K562 (cell line): ENCODE measurements around the gene CALCOCO2. TPM values are rescaled to one million over a fixed set of nuclear protein-coding genes. Genes with fewer than 3 reads are reported as not detected.

Experiments used
- CSDE1 ChIP-seq, 2 experiments: fragments of 450-650 bp; IDR thresholded peaks; 2 replicates each; pipeline ENCODE4 v1.6.1; 2016; ENCODE audit warnings: mild to moderate bottlenecking in 1 of 2
- FOXA3 ChIP-seq, 2 experiments: fragments of 450-650 bp in 1 of 2; sonication (generic) in 1 of 2; formaldehyde crosslinking; IDR thresholded peaks in 1 of 2; conservative IDR thresholded peaks in 1 of 2; 2 replicates each; pipeline versions ENCODE4 v1.4.0 to v1.8.0; 2020 to 2022; ENCODE audit warnings: mild to moderate bottlenecking in 2 of 2, missing genetic modification reagents in 1 of 2
- HDAC3 ChIP-seq: fragments of 450-650 bp; IDR thresholded peaks from 2 replicates; pipeline ENCODE4 v1.6.1; 2018; ENCODE audit warnings: borderline replicate concordance, mild to moderate bottlenecking, moderate library complexity; ENCODE audit not compliant: partially characterized antibody
- HDAC6 ChIP-seq: IDR thresholded peaks from 2 replicates; pipeline ENCODE4 v1.6.1; 2012; ENCODE audit warnings: low read depth, mild to moderate bottlenecking, control low read depth, inconsistent platforms, low read length, moderate library complexity
- HDGF ChIP-seq: fragments of 450-650 bp; IDR thresholded peaks from 2 replicates; pipeline ENCODE4 v1.6.1; 2016
- HNRNPLL ChIP-seq: fragments of 200-400 bp; formaldehyde crosslinking; IDR thresholded peaks from 2 replicates; pipeline ENCODE4 v1.6.1; 2017; ENCODE audit warnings: low read length, low read depth, mild to moderate bottlenecking; ENCODE audit not compliant: poor library complexity, severe bottlenecking
- HNRNPUL1 ChIP-seq: fragments of 200-400 bp; formaldehyde crosslinking; IDR thresholded peaks from 2 replicates; pipeline ENCODE4 v1.6.1; 2017; ENCODE audit warnings: low read length
- MAZ ChIP-seq, 2 experiments: fragments of 450-650 bp in 1 of 2; sonication (generic) in 1 of 2; formaldehyde crosslinking; IDR thresholded peaks in 1 of 2; conservative IDR thresholded peaks in 1 of 2; 2 replicates each; pipeline versions ENCODE4 v1.4.0 to v1.5.0; 2020; ENCODE audit warnings: mild to moderate bottlenecking in 1 of 2, missing genetic modification reagents in 1 of 2
- PHF21A ChIP-seq: fragments of 450-650 bp; IDR thresholded peaks from 2 replicates; pipeline ENCODE4 v1.6.1; 2017; ENCODE audit warnings: low read depth, borderline replicate concordance
- SMARCE1 ChIP-seq: fragments of 450-650 bp; IDR thresholded peaks from 2 replicates; pipeline ENCODE4 v1.7.1; 2016; ENCODE audit warnings: mild to moderate bottlenecking
- SRSF1 ChIP-seq: fragments of 200-400 bp; formaldehyde crosslinking; IDR thresholded peaks from 2 replicates; pipeline ENCODE4 v1.6.1; 2017; ENCODE audit warnings: mild to moderate bottlenecking, low read depth, low read length, moderate library complexity
- ZBTB1 ChIP-seq: sonication (generic); formaldehyde crosslinking; IDR thresholded peaks from 2 replicates; pipeline ENCODE4 v1.8.1; 2023; ENCODE audit warnings: missing genetic modification reagents, low read depth, mild to moderate bottlenecking, borderline replicate concordance
- ZNF146 ChIP-seq: IDR thresholded peaks from one replicate; pipeline ENCODE4 v1.6.1; 2018; ENCODE audit warnings: missing compliant biosample characterization; ENCODE audit not compliant: unreplicated experiment
- ZNF384 ChIP-seq: IDR thresholded peaks from 2 replicates; pipeline ENCODE4 v1.6.1; 2012; ENCODE audit warnings: low read depth, low read length, improper control_type of control experiment
- ZNF408 ChIP-seq: fragments of 250-450 bp; sonication (Bioruptor Pico); IDR thresholded peaks from 2 replicates; pipeline ENCODE4 v1.4.0; 2020; ENCODE audit warnings: low read depth, mild to moderate bottlenecking, moderate library complexity
- polyA plus RNA-seq, 8 experiments: library from polyadenylated mRNA; depleted of rRNA in 4 of 8; stranded (reverse) in 5 of 8; unstranded in 3 of 8; fragments of >200 nt; fragmentation: Nextera tagmentation in 2 of 8; fragmentation: Illumina TruSeq in 1 of 8; extraction: Ambion mirVana in 2 of 8; extraction: Trizol in 1 of 8; gene quantifications; 2 replicates each; pipeline versions ENCODE4 v1.2.1 to v1.2.3, GENCODE V29; 2011 to 2014; ENCODE audit warnings: inconsistent platforms in 1 of 8, missing spikeins in 1 of 8
- total RNA-seq, 7 experiments: library from RNA; depleted of rRNA in 6 of 7; stranded (reverse); fragments of >200 nt in 6 of 7; fragmentation: Illumina TruSeq in 2 of 7; extraction: Trizol in 2 of 7; gene quantifications; 2 replicates each; pipeline versions ENCODE4 v1.2.1 to v1.2.3, GENCODE V29; 2011 to 2021; ENCODE audit warnings: low replicate concordance in 1 of 7
- TF ChIP-seq, protein P1 (sequence below): fragments of 450-650 bp; IDR thresholded peaks from 2 replicates; pipeline ENCODE4 v1.6.1; 2016; ENCODE audit warnings: mild to moderate bottlenecking, moderate library complexity

CALCOCO2 gene
- total and polyA plus RNA-seq, 9 of the 15 experiments (the other 6 are each of a cell fraction or from before 2014, with no cell fraction given) = 24.1 to 87.3 (median 67.5) TPM

DNA sequence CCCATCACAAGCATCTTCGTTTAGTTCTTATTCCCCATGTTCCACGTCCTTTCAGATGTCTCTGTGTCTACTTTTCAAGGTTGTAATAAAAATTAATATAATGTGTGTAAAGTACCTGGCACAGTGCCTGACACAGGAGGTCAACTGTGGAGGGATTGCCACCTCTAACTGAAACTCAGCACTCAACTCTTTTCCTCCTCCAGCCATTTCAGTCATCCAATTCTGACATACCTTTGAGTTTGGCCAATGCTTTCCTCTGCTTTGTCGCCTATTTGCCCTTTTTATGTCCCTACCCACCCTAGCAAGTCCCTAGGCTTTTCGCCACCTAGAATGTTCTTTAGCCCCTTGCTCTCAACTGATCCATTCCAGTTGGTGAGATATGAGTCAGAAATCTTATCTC is 78.9 kb downstream of the CALCOCO2 start (continued):
- TF ChIP-seq, protein P1, sequence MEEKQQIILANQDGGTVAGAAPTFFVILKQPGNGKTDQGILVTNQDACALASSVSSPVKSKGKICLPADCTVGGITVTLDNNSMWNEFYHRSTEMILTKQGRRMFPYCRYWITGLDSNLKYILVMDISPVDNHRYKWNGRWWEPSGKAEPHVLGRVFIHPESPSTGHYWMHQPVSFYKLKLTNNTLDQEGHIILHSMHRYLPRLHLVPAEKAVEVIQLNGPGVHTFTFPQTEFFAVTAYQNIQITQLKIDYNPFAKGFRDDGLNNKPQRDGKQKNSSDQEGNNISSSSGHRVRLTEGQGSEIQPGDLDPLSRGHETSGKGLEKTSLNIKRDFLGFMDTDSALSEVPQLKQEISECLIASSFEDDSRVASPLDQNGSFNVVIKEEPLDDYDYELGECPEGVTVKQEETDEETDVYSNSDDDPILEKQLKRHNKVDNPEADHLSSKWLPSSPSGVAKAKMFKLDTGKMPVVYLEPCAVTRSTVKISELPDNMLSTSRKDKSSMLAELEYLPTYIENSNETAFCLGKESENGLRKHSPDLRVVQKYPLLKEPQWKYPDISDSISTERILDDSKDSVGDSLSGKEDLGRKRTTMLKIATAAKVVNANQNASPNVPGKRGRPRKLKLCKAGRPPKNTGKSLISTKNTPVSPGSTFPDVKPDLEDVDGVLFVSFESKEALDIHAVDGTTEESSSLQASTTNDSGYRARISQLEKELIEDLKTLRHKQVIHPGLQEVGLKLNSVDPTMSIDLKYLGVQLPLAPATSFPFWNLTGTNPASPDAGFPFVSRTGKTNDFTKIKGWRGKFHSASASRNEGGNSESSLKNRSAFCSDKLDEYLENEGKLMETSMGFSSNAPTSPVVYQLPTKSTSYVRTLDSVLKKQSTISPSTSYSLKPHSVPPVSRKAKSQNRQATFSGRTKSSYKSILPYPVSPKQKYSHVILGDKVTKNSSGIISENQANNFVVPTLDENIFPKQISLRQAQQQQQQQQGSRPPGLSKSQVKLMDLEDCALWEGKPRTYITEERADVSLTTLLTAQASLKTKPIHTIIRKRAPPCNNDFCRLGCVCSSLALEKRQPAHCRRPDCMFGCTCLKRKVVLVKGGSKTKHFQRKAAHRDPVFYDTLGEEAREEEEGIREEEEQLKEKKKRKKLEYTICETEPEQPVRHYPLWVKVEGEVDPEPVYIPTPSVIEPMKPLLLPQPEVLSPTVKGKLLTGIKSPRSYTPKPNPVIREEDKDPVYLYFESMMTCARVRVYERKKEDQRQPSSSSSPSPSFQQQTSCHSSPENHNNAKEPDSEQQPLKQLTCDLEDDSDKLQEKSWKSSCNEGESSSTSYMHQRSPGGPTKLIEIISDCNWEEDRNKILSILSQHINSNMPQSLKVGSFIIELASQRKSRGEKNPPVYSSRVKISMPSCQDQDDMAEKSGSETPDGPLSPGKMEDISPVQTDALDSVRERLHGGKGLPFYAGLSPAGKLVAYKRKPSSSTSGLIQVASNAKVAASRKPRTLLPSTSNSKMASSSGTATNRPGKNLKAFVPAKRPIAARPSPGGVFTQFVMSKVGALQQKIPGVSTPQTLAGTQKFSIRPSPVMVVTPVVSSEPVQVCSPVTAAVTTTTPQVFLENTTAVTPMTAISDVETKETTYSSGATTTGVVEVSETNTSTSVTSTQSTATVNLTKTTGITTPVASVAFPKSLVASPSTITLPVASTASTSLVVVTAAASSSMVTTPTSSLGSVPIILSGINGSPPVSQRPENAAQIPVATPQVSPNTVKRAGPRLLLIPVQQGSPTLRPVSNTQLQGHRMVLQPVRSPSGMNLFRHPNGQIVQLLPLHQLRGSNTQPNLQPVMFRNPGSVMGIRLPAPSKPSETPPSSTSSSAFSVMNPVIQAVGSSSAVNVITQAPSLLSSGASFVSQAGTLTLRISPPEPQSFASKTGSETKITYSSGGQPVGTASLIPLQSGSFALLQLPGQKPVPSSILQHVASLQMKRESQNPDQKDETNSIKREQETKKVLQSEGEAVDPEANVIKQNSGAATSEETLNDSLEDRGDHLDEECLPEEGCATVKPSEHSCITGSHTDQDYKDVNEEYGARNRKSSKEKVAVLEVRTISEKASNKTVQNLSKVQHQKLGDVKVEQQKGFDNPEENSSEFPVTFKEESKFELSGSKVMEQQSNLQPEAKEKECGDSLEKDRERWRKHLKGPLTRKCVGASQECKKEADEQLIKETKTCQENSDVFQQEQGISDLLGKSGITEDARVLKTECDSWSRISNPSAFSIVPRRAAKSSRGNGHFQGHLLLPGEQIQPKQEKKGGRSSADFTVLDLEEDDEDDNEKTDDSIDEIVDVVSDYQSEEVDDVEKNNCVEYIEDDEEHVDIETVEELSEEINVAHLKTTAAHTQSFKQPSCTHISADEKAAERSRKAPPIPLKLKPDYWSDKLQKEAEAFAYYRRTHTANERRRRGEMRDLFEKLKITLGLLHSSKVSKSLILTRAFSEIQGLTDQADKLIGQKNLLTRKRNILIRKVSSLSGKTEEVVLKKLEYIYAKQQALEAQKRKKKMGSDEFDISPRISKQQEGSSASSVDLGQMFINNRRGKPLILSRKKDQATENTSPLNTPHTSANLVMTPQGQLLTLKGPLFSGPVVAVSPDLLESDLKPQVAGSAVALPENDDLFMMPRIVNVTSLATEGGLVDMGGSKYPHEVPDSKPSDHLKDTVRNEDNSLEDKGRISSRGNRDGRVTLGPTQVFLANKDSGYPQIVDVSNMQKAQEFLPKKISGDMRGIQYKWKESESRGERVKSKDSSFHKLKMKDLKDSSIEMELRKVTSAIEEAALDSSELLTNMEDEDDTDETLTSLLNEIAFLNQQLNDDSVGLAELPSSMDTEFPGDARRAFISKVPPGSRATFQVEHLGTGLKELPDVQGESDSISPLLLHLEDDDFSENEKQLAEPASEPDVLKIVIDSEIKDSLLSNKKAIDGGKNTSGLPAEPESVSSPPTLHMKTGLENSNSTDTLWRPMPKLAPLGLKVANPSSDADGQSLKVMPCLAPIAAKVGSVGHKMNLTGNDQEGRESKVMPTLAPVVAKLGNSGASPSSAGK = no peak
- TF ChIP-seq ZNF408 (CRISPR knock-in tag) (no peak), MAZ (CRISPR knock-in tag; conservative IDR thresholded peaks at IDR 0.05 in 1 of 2, IDR thresholded peaks at IDR 0.05 in 1 of 2) (no peak), FOXA3 (CRISPR knock-in tag; conservative IDR thresholded peaks at IDR 0.05 in 1 of 2, IDR thresholded peaks at IDR 0.05 in 1 of 2) (no peak), ZNF146 (CRISPR knock-in tag) (no peak), HDGF (0 out of 2 replicates have a peak, but pooled peaks have one; percentile 61), HDAC6 (no peak), HNRNPUL1 (no peak), CSDE1 (IDR thresholded peaks at IDR 0.05) (no peak), ZBTB1 (no peak), PHF21A (no peak), ZNF384 (no peak), SMARCE1 (0 out of 2 replicates have a peak, but pooled peaks have one; percentile 17), SRSF1 (no peak), HNRNPLL (no peak), HDAC3 (no peak)
